Panc1 (cell line): ENCODE data around the gene KCNA3.

Experiments used
- POLR2AphosphoS5 ChIP-seq: IDR thresholded peaks from 2 replicates; pipeline ENCODE4 v1.6.1; 2012; ENCODE audit warnings: mild to moderate bottlenecking, low read depth, low read length, moderate library complexity
- SIN3A ChIP-seq: IDR thresholded peaks from 2 replicates; pipeline ENCODE4 v1.6.1; 2012; ENCODE audit warnings: low read depth, mild to moderate bottlenecking, low read length, moderate library complexity, borderline replicate concordance; ENCODE audit not compliant: insufficient read depth
- TF ChIP-seq, protein P1 (sequence below): fragments of 450-650 bp; IDR thresholded peaks from 2 replicates; pipeline ENCODE4 v1.5.1; 2017; ENCODE audit warnings: mild to moderate bottlenecking
- TF ChIP-seq, protein P2 (sequence below), 2 experiments: IDR thresholded peaks; 2 replicates each; pipeline ENCODE4 v1.6.1; 2011 to 2012; ENCODE audit warnings: low read depth in 2 of 2, control low read depth in 1 of 2, low read length in 1 of 2, mild to moderate bottlenecking in 1 of 2, moderate library complexity in 1 of 2; ENCODE audit not compliant: insufficient read depth in 1 of 2

DNA sequence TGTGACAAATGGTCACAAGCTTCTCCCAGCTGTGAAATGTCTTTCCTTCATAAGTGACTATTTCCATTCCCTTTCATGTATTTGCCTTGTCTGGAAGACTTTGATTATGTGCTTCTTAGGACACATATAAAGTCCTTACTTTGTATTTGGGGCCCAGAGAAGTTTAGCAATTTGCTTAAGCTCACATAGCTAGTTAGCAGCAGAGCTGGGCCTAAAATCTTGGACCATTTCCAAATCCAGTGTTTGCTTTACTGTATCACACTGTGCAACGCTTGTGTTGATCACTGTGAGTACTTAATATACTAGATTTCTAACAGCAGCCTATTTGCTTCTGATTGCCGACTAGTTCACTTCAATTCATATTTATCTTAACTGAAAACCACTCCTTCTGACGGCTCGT lies 2.2 kb upstream of the KCNA3 start:
- TF ChIP-seq POLR2AphosphoS5 (no peak), SIN3A (no peak)
- TF ChIP-seq, protein P1, sequence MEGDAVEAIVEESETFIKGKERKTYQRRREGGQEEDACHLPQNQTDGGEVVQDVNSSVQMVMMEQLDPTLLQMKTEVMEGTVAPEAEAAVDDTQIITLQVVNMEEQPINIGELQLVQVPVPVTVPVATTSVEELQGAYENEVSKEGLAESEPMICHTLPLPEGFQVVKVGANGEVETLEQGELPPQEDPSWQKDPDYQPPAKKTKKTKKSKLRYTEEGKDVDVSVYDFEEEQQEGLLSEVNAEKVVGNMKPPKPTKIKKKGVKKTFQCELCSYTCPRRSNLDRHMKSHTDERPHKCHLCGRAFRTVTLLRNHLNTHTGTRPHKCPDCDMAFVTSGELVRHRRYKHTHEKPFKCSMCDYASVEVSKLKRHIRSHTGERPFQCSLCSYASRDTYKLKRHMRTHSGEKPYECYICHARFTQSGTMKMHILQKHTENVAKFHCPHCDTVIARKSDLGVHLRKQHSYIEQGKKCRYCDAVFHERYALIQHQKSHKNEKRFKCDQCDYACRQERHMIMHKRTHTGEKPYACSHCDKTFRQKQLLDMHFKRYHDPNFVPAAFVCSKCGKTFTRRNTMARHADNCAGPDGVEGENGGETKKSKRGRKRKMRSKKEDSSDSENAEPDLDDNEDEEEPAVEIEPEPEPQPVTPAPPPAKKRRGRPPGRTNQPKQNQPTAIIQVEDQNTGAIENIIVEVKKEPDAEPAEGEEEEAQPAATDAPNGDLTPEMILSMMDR: no peak
- TF ChIP-seq, protein P2, sequence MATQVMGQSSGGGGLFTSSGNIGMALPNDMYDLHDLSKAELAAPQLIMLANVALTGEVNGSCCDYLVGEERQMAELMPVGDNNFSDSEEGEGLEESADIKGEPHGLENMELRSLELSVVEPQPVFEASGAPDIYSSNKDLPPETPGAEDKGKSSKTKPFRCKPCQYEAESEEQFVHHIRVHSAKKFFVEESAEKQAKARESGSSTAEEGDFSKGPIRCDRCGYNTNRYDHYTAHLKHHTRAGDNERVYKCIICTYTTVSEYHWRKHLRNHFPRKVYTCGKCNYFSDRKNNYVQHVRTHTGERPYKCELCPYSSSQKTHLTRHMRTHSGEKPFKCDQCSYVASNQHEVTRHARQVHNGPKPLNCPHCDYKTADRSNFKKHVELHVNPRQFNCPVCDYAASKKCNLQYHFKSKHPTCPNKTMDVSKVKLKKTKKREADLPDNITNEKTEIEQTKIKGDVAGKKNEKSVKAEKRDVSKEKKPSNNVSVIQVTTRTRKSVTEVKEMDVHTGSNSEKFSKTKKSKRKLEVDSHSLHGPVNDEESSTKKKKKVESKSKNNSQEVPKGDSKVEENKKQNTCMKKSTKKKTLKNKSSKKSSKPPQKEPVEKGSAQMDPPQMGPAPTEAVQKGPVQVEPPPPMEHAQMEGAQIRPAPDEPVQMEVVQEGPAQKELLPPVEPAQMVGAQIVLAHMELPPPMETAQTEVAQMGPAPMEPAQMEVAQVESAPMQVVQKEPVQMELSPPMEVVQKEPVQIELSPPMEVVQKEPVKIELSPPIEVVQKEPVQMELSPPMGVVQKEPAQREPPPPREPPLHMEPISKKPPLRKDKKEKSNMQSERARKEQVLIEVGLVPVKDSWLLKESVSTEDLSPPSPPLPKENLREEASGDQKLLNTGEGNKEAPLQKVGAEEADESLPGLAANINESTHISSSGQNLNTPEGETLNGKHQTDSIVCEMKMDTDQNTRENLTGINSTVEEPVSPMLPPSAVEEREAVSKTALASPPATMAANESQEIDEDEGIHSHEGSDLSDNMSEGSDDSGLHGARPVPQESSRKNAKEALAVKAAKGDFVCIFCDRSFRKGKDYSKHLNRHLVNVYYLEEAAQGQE (IDR thresholded peaks at IDR 0.05; ENCODE audit: insufficient read depth in 1 of 2, low read depth in 2 of 2, low read length in 1 of 2): no peak
